NCI-H2227 treated with DMSO at 0.1 percent for 48 hours (cell line): ENCODE data around the gene ABL1.
"Not testable (repeated sequence)": the region's sequence is repeated elsewhere in the genome, so short reads cannot be mapped to it uniquely, and the experiment has no call there.

Experiments
- DNase-seq: peaks from one replicate; lab custom pipeline; 2025; lab: John Stamatoyannopoulos, UW

Gene ABL1

GRCh38 chr9:130825351-130825651 is 9.8 kb upstream of the ABL1 start:
- DNase-seq = no peak

GRCh38 chr9:130825809-130826208 is 9.2 kb upstream of the ABL1 start:
- DNase-seq = no peak

- DNase-seq = no peak
These were observed 5.3 kb upstream of the ABL1 start for GRCh38 chr9:130829762-130830161.

GRCh38 chr9:130830231-130830760 is 4.8 kb upstream of the ABL1 start:
- no peak for DNase-seq

- DNase-seq = no peak
These were observed 4.0 kb upstream of the ABL1 start for GRCh38 chr9:130831077-130831476.

- no peak for DNase-seq
These were observed 1.7 kb upstream of the ABL1 start for GRCh38 chr9:130833031-130833990.

- peak; percentile 19 for DNase-seq
These were observed 616 bp downstream of the ABL1 start for GRCh38 chr9:130835441-130836298.

- DNase-seq = no peak
These were observed 2.0 kb downstream of the ABL1 start for GRCh38 chr9:130837002-130837511.

GRCh38 chr9:130837643-130838042 is 2.6 kb downstream of the ABL1 start:
- DNase-seq = no peak

- DNase-seq = no peak
These were observed 4.4 kb downstream of the ABL1 start for GRCh38 chr9:130839132-130840111.

GRCh38 chr9:130842545-130842944 is 7.5 kb downstream of the ABL1 start:
- DNase-seq = no peak

GRCh38 chr9:130843049-130843908 is 8.2 kb downstream of the ABL1 start:
- DNase-seq = no peak

- DNase-seq = no peak
These were observed 9.0 kb downstream of the ABL1 start for GRCh38 chr9:130844044-130844451.

GRCh38 chr9:130845254-130845653 is 10.2 kb downstream of the ABL1 start:
- no peak for DNase-seq

- no peak for DNase-seq
These were observed 10.9 kb downstream of the ABL1 start for GRCh38 chr9:130845901-130846481.

- DNase-seq = no peak
These were observed 11.6 kb downstream of the ABL1 start for GRCh38 chr9:130846487-130847305.

GRCh38 chr9:130847306-130848217 is 12.5 kb downstream of the ABL1 start:
- no peak for DNase-seq

- not testable (repeated sequence) for DNase-seq
These were observed 13.5 kb downstream of the ABL1 start for GRCh38 chr9:130848514-130848913.
